Osteoblast (primary cell): Measurements from ENCODE around the gene CHN2. TPM values are rescaled to one million over a fixed set of nuclear protein-coding genes. Genes with fewer than 3 reads are reported as not detected.

Experiments
- DNase-seq: peaks from one replicate; pipeline ENCODE4 v3.0.0; 2011; ENCODE audit warnings: low spot score, mixed read lengths; ENCODE audit not compliant: insufficient read length; ENCODE audit errors: missing footprints
- H2AFZ ChIP-seq: 2 replicates; pipeline ENCODE4 v1.6.0; 2011; ENCODE audit warnings: mild to moderate bottlenecking, low read length
- H3K27ac ChIP-seq: 2 replicates; pipeline ENCODE4 v1.5.1; 2011; ENCODE audit warnings: mild to moderate bottlenecking, low read depth, low read length, moderate library complexity
- H3K27me3 ChIP-seq: 2 replicates; pipeline ENCODE4 v1.6.0; 2012; ENCODE audit warnings: mild to moderate bottlenecking, control low read depth, inconsistent platforms, low read length, moderate library complexity; ENCODE audit not compliant: insufficient read depth
- H3K36me3 ChIP-seq: 2 replicates; pipeline ENCODE4 v1.5.1; 2011; ENCODE audit warnings: mild to moderate bottlenecking, low read length, control low read depth, moderate library complexity; ENCODE audit not compliant: insufficient read depth
- H3K4me1 ChIP-seq: 2 replicates; pipeline ENCODE4 v1.5.1; 2011; ENCODE audit warnings: mild to moderate bottlenecking, low read length, control low read depth, moderate library complexity; ENCODE audit not compliant: insufficient read depth
- H3K4me2 ChIP-seq: 2 replicates; pipeline ENCODE4 v1.6.0; 2011; ENCODE audit warnings: mild to moderate bottlenecking, low read length; ENCODE audit not compliant: insufficient read depth
- H3K4me3 ChIP-seq: fragments of 200-600 bp; sonication (generic); 3 replicates; pipeline ENCODE4 v1.5.1; 2012; ENCODE audit warnings: mild to moderate bottlenecking, low read length, inconsistent platforms; ENCODE audit not compliant: insufficient read depth
- H3K79me2 ChIP-seq: 2 replicates; pipeline ENCODE4 v1.6.0; 2012; ENCODE audit warnings: mild to moderate bottlenecking, low read length, control low read depth, inconsistent platforms; ENCODE audit not compliant: insufficient read depth
- H3K9me3 ChIP-seq: 2 replicates; pipeline ENCODE4 v1.5.1; 2011; ENCODE audit warnings: low read depth, low read length, control low read depth
- H4K20me1 ChIP-seq: 2 replicates; pipeline ENCODE4 v1.6.0; 2012; ENCODE audit warnings: mild to moderate bottlenecking, low read length, control low read depth; ENCODE audit not compliant: insufficient read depth
- CTCF ChIP-seq: IDR thresholded peaks from 2 replicates; pipeline ENCODE4 v1.5.1; 2011; ENCODE audit warnings: mild to moderate bottlenecking, low read depth, low read length, moderate library complexity; ENCODE audit errors: extremely low read depth
- total RNA-seq: library from RNA; depleted of rRNA; stranded (reverse); fragments of >200 nt; gene quantifications from 2 replicates; pipeline ENCODE4 v1.2.3, GENCODE V29; 2012

The CHN2 gene
- total RNA-seq, 1 donor = under 0.01 TPM

GRCh38 chr7:29329686-29330085 is 135.1 kb downstream of the CHN2 start:
- H4K20me1 ChIP-seq = no peaks in the 10 kb centered on the region
- no peak overlapping the region for H2AFZ ChIP-seq
- H3K27me3 ChIP-seq = peaks cover 22% of the 10 kb centered on the region
- no peak overlapping the region for H3K27ac ChIP-seq
- DNase-seq = no peak
- H3K9me3 ChIP-seq = no peaks in the 10 kb centered on the region
- H3K4me3 ChIP-seq = no peak overlapping the region
- no peak overlapping the region for H3K4me2 ChIP-seq
- H3K36me3 ChIP-seq = no peaks in the 10 kb centered on the region
- no peaks in the 10 kb centered on the region for H3K4me1 ChIP-seq
- no peaks in the 10 kb centered on the region for H3K79me2 ChIP-seq
- no peak for TF ChIP-seq CTCF

GRCh38 chr7:29330136-29330535 is 135.6 kb downstream of the CHN2 start:
- no peaks in the 10 kb centered on the region for H3K4me1 ChIP-seq
- no peaks in the 10 kb centered on the region for H4K20me1 ChIP-seq
- peaks cover 22% of the 10 kb centered on the region for H3K27me3 ChIP-seq
- no peak overlapping the region for H3K4me3 ChIP-seq
- no peak overlapping the region for H3K27ac ChIP-seq
- no peak overlapping the region for H3K4me2 ChIP-seq
- no peak for TF ChIP-seq CTCF
- no peak overlapping the region for H2AFZ ChIP-seq
- H3K9me3 ChIP-seq = no peaks in the 10 kb centered on the region
- no peaks in the 10 kb centered on the region for H3K79me2 ChIP-seq
- H3K36me3 ChIP-seq = no peaks in the 10 kb centered on the region
- no peak for DNase-seq

GRCh38 chr7:29331163-29331562 is 136.6 kb downstream of the CHN2 start:
- TF ChIP-seq CTCF = no peak

GRCh38 chr7:29332042-29332811 is 137.7 kb downstream of the CHN2 start:
- Histone ChIP-seq H3K4me3 (no peak overlapping the region), H3K4me1 (no peaks in the 10 kb centered on the region), H3K9me3 (no peaks in the 10 kb centered on the region), H3K27ac (no peak overlapping the region), H3K36me3 (no peaks in the 10 kb centered on the region), H3K4me2 (no peak overlapping the region), H2AFZ (no peak overlapping the region), H4K20me1 (no peaks in the 10 kb centered on the region), H3K27me3 (peaks cover 25% of the 10 kb centered on the region), H3K79me2 (no peaks in the 10 kb centered on the region)
- no peak for DNase-seq
- no peak for TF ChIP-seq CTCF

More at GRCh38 chr7:29331163-29331562, 136.6 kb downstream of the CHN2 start:
- Histone ChIP-seq H3K27ac (no peak overlapping the region), H3K4me3 (no peak overlapping the region), H3K4me1 (no peaks in the 10 kb centered on the region), H2AFZ (no peak overlapping the region), H4K20me1 (no peaks in the 10 kb centered on the region), H3K9me3 (no peaks in the 10 kb centered on the region), H3K36me3 (no peaks in the 10 kb centered on the region), H3K79me2 (no peaks in the 10 kb centered on the region), H3K27me3 (peaks cover 27% of the 10 kb centered on the region), H3K4me2 (no peak overlapping the region)
- no peak for DNase-seq
